ENCODE data around the gene HEXIM2. TPM values are rescaled to one million over a fixed set of nuclear protein-coding genes. Genes with fewer than 3 reads are reported as not detected.

The HEXIM2 gene
- total and polyA plus RNA-seq, 2 of the 13 experiments (the other 11 are each of a cell fraction or from before 2014, with no cell fraction given): 27.1 to 32.4 TPM

GRCh38 chr17:45160447-45161287 lies 1.0 kb upstream of the HEXIM2 start (continued):
- TF ChIP-seq ZNF776 (CRISPR knock-in tag; IDR thresholded peaks at IDR 0.05) (peak; percentile 95), MED8 (CRISPR knock-in tag; IDR thresholded peaks at IDR 0.05; ENCODE audit: insufficient replicate concordance) (no peak), FOXM1 (CRISPR knock-in tag; IDR thresholded peaks at IDR 0.05) (peak; percentile 70; the same call in 1 of the 2 replicates), IKZF1 (IDR thresholded peaks at IDR 0.05) (no peak), YEATS2 (CRISPR knock-in tag; IDR thresholded peaks at IDR 0.05; ENCODE audit: borderline replicate concordance) (no peak), RBM22 (optimal IDR thresholded peaks at IDR 0.05; ENCODE audit: low read length) (peak; percentile 92), ARNT (IDR thresholded peaks at IDR 0.05) (no peak), CBX2 (IDR thresholded peaks at IDR 0.05; ENCODE audit: low read depth, low read length) (no peak; the same call in 1 of the 2 replicates), CBX2 (CRISPR knock-in tag; IDR thresholded peaks at IDR 0.05; ENCODE audit: low read depth) (peak; percentile 86), POGZ (CRISPR knock-in tag; IDR thresholded peaks at IDR 0.05) (no peak; the same call in 1 of the 2 replicates), ZBTB3 (CRISPR knock-in tag; IDR thresholded peaks at IDR 0.05; ENCODE audit: borderline replicate concordance, low read depth) (peak; percentile 43), RFX1 (IDR thresholded peaks at IDR 0.05) (no peak), ZNF883 (CRISPR knock-in tag; IDR thresholded peaks at IDR 0.05; ENCODE audit: not compliant biosample characterization) (peak; percentile 79), ZZZ3 (CRISPR knock-in tag; IDR thresholded peaks at IDR 0.05; ENCODE audit: borderline replicate concordance) (no peak; the same call in 1 of the 2 replicates), NAIF1 (CRISPR knock-in tag; IDR thresholded peaks at IDR 0.05; ENCODE audit: borderline replicate concordance) (peak; percentile 20; the same call in 1 of the 2 replicates), HNRNPL (IDR thresholded peaks at IDR 0.05; ENCODE audit: low read depth, low read length) (peak; percentile 95), ZFP36L2 (CRISPR knock-in tag; IDR thresholded peaks at IDR 0.05) (no peak; the same call in 1 of the 2 replicates), THAP11 (CRISPR knock-in tag; IDR thresholded peaks at IDR 0.05) (no peak), TAF1 (CRISPR knock-in tag; IDR thresholded peaks at IDR 0.05) (peak; percentile 80), ZNF136 (CRISPR knock-in tag; IDR thresholded peaks at IDR 0.05; ENCODE audit: low read depth) (no peak; the same call in 1 of the 2 replicates), SAP130 (CRISPR knock-in tag; IDR thresholded peaks at IDR 0.05; ENCODE audit: low read depth) (no peak; the same call in none of the 2 replicates)
- TF ChIP-seq, protein P1, sequence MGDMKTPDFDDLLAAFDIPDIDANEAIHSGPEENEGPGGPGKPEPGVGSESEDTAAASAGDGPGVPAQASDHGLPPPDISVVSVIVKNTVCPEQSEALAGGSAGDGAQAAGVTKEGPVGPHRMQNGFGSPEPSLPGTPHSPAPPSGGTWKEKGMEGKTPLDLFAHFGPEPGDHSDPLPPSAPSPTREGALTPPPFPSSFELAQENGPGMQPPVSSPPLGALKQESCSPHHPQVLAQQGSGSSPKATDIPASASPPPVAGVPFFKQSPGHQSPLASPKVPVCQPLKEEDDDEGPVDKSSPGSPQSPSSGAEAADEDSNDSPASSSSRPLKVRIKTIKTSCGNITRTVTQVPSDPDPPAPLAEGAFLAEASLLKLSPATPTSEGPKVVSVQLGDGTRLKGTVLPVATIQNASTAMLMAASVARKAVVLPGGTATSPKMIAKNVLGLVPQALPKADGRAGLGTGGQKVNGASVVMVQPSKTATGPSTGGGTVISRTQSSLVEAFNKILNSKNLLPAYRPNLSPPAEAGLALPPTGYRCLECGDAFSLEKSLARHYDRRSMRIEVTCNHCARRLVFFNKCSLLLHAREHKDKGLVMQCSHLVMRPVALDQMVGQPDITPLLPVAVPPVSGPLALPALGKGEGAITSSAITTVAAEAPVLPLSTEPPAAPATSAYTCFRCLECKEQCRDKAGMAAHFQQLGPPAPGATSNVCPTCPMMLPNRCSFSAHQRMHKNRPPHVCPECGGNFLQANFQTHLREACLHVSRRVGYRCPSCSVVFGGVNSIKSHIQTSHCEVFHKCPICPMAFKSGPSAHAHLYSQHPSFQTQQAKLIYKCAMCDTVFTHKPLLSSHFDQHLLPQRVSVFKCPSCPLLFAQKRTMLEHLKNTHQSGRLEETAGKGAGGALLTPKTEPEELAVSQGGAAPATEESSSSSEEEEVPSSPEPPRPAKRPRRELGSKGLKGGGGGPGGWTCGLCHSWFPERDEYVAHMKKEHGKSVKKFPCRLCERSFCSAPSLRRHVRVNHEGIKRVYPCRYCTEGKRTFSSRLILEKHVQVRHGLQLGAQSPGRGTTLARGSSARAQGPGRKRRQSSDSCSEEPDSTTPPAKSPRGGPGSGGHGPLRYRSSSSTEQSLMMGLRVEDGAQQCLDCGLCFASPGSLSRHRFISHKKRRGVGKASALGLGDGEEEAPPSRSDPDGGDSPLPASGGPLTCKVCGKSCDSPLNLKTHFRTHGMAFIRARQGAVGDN (CRISPR knock-in tag; IDR thresholded peaks at IDR 0.05): peak; percentile 84
- TF ChIP-seq, protein P2, sequence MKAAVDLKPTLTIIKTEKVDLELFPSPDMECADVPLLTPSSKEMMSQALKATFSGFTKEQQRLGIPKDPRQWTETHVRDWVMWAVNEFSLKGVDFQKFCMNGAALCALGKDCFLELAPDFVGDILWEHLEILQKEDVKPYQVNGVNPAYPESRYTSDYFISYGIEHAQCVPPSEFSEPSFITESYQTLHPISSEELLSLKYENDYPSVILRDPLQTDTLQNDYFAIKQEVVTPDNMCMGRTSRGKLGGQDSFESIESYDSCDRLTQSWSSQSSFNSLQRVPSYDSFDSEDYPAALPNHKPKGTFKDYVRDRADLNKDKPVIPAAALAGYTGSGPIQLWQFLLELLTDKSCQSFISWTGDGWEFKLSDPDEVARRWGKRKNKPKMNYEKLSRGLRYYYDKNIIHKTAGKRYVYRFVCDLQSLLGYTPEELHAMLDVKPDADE (CRISPR knock-in tag; IDR thresholded peaks at IDR 0.05): peak; percentile 91
